ENCODE data around the gene CBX2.

The CBX2 gene

GRCh38 chr17:79796763-79797491 is 19.0 kb downstream of the CBX2 start, which contains the start of gene CBX8:
Gene CBX8 (minus strand): TSS chr17:79797077. CDS start chr17:79796998, 79 bp downstream.
- peaks cover 10% of the 10 kb centered on the region for H3K36me3 ChIP-seq
- H3K27ac ChIP-seq = peak within 1 kb of the TSS; percentile 92
- peak; percentile 39 for TF ChIP-seq CTCF (IDR thresholded peaks at IDR 0.05)
- peak within 1 kb of the TSS; percentile 74 to 87 for H3K4me3 ChIP-seq (ENCODE audit: low read depth in 1 of 2, low read length in 1 of 2)
- peaks cover 52 to 62% of the 10 kb centered on the region in 2 experiments for H3K4me1 ChIP-seq (ENCODE audit: control insufficient read depth in 1 of 2, insufficient read depth in 1 of 2, low read depth in 1 of 2, low read length in 1 of 2)
- peaks cover 72% of the 10 kb centered on the region for H3K27me3 ChIP-seq
- H3K9me3 ChIP-seq = no peaks in the 10 kb centered on the region

- TF ChIP-seq CTCF (IDR thresholded peaks at IDR 0.05) = no peak
- H3K4me3 ChIP-seq (ENCODE audit: low read depth in 1 of 2, low read length in 1 of 2) = peak overlapping the region; percentile 74 to 87
- peaks cover 58 to 68% of the 10 kb centered on the region in 2 experiments for H3K4me1 ChIP-seq (ENCODE audit: control insufficient read depth in 1 of 2, insufficient read depth in 1 of 2, low read depth in 1 of 2, low read length in 1 of 2)
- H3K27ac ChIP-seq = peak overlapping the region; percentile 92
- peaks cover 10% of the 10 kb centered on the region for H3K36me3 ChIP-seq
- H3K27me3 ChIP-seq = peaks cover 72% of the 10 kb centered on the region
- H3K9me3 ChIP-seq = no peaks in the 10 kb centered on the region
Observed at GRCh38 chr17:79797492-79798298, 19.7 kb downstream of the CBX2 start.

- H3K27ac ChIP-seq = peak overlapping the region; percentile 92
- H3K27me3 ChIP-seq = peaks cover 72% of the 10 kb centered on the region
- peaks cover 65 to 77% of the 10 kb centered on the region in 2 experiments for H3K4me1 ChIP-seq (ENCODE audit: control insufficient read depth in 1 of 2, insufficient read depth in 1 of 2, low read depth in 1 of 2, low read length in 1 of 2)
- peak overlapping the region; percentile 74 to 87 for H3K4me3 ChIP-seq (ENCODE audit: low read depth in 1 of 2, low read length in 1 of 2)
- H3K36me3 ChIP-seq = peaks cover 10% of the 10 kb centered on the region
- no peak for TF ChIP-seq CTCF (IDR thresholded peaks at IDR 0.05)
- H3K9me3 ChIP-seq = no peaks in the 10 kb centered on the region
Observed at GRCh38 chr17:79798299-79799173, 20.6 kb downstream of the CBX2 start.

GRCh38 chr17:79799174-79799537 is 21.2 kb downstream of the CBX2 start:
- peaks cover 72% of the 10 kb centered on the region for H3K27me3 ChIP-seq
- H3K4me3 ChIP-seq (ENCODE audit: low read depth in 1 of 2, low read length in 1 of 2) = peak overlapping the region in 1 of 2 experiments; percentile 87
- peaks cover 72 to 83% of the 10 kb centered on the region in 2 experiments for H3K4me1 ChIP-seq (ENCODE audit: control insufficient read depth in 1 of 2, insufficient read depth in 1 of 2, low read depth in 1 of 2, low read length in 1 of 2)

More at GRCh38 chr17:79799174-79799537, 21.2 kb downstream of the CBX2 start:
- no peak for TF ChIP-seq CTCF (IDR thresholded peaks at IDR 0.05)
- Histone ChIP-seq H3K36me3 (peaks cover 10% of the 10 kb centered on the region), H3K9me3 (no peaks in the 10 kb centered on the region), H3K27ac (no peak overlapping the region)
